H1 (cell line): ENCODE results near the gene PITPNM1. TPM values are rescaled to one million over a fixed set of nuclear protein-coding genes. Genes with fewer than 3 reads are reported as not detected.

Source experiments
- CBX8 ChIP-seq: fragments of 300-800, 300-1000 bp; sonication (generic); IDR thresholded peaks from 2 replicates; pipeline ENCODE4 v1.7.1; 2016; ENCODE audit warnings: low read depth, low read length, borderline replicate concordance
- EP300 ChIP-seq, 2 experiments: IDR thresholded peaks; 1 replicate in 1 of 2; 2 replicates in 1 of 2; pipeline ENCODE4 v1.6.1; 2011 to 2012; ENCODE audit warnings: low read depth in 2 of 2, low read length in 2 of 2, mild to moderate bottlenecking in 2 of 2, borderline replicate concordance in 1 of 2, inconsistent platforms in 1 of 2, moderate library complexity in 1 of 2
- JUND ChIP-seq: IDR thresholded peaks from 2 replicates; pipeline ENCODE4 v1.6.1; 2011; ENCODE audit warnings: mild to moderate bottlenecking, improper control_type of control experiment, low read length
- ZNF274 ChIP-seq: IDR thresholded peaks from 2 replicates; pipeline ENCODE4 v1.7.0; 2012; ENCODE audit warnings: low read length, borderline replicate concordance; ENCODE audit errors: extremely low read depth
- polyA plus RNA-seq, 7 experiments: library from polyadenylated mRNA; depleted of rRNA in 3 of 7; stranded (reverse) in 5 of 7; unstranded in 2 of 7; fragments of >200 nt in 5 of 7; fragments of 200-250 nt in 2 of 7; gene quantifications; 1 replicate in 5 of 7; 2 replicates in 1 of 7; 4 replicates in 1 of 7; pipeline versions ENCODE4 v1.2.1 to v1.2.3, GENCODE V29; 2011 to 2013; ENCODE audit warnings: missing spikeins in 2 of 7, mixed read lengths in 2 of 7
- total RNA-seq: library from RNA; stranded (reverse); fragmentation: NEBNext Ultra II Directional; extraction: Animal tissue kit (Norgen Biotek cat#: 25700); gene quantifications from 2 replicates; pipeline ENCODE4 v1.2.1, GENCODE V29; 2021

PITPNM1 gene
- total and polyA plus RNA-seq, 2 of the 8 experiments (the other 6 are each of a cell fraction or from before 2014, with no cell fraction given), result 27.2 to 52.7 TPM

- TF ChIP-seq CBX8, result no peak
- no peak for TF ChIP-seq JUND
- no peak for TF ChIP-seq EP300 (IDR thresholded peaks at IDR 0.05; ENCODE audit: borderline replicate concordance in 1 of 2, low read depth in 2 of 2, low read length in 2 of 2)
- no peak for TF ChIP-seq ZNF274
Observed at GRCh38 chr11:67499808-67500483, 5.2 kb downstream of the PITPNM1 start (continued).
